SJSA1 (cell line): ENCODE results near the gene BORCS5. TPM values are rescaled to one million over a fixed set of nuclear protein-coding genes. Genes with fewer than 3 reads are reported as not detected.

Experiments
- DNase-seq, 2 experiments: peaks; one replicate each; pipeline ENCODE4 v3.0.0-alpha.2; 2015 to 2020; ENCODE audit warnings: low spot score in 2 of 2, low read depth in 1 of 2
- H3K27ac ChIP-seq: fragments of 250-450 bp; sonication (Bioruptor Pico); 2 replicates; pipeline ENCODE4 v1.5.1; 2020; ENCODE audit warnings: mild to moderate bottlenecking, moderate library complexity
- H3K27me3 ChIP-seq: fragments of 250-450 bp; sonication (Bioruptor Pico); replicated peaks from 2 replicates; pipeline ENCODE4 v1.5.1; 2020; ENCODE audit warnings: mild to moderate bottlenecking, moderate library complexity
- H3K36me3 ChIP-seq: fragments of 250-450 bp; sonication (Bioruptor Pico); 2 replicates; pipeline ENCODE4 v1.5.1; 2020; ENCODE audit warnings: mild to moderate bottlenecking
- H3K4me1 ChIP-seq: fragments of 250-450 bp; sonication (Bioruptor Pico); replicated peaks from 2 replicates; pipeline ENCODE4 v1.6.1; 2021; ENCODE audit warnings: mild to moderate bottlenecking
- H3K4me3 ChIP-seq: fragments of 250-450 bp; sonication (Bioruptor Pico); 2 replicates; pipeline ENCODE4 v1.5.1; 2020; ENCODE audit warnings: mild to moderate bottlenecking
- H3K9me3 ChIP-seq: fragments of 250-450 bp; sonication (Bioruptor Pico); replicated peaks from 2 replicates; pipeline ENCODE4 v1.5.1; 2020; ENCODE audit warnings: mild to moderate bottlenecking
- total RNA-seq: library from RNA; depleted of rRNA; stranded (reverse); fragments of >200 nt; shearing (Covaris generic); gene quantifications from 2 replicates; pipeline ENCODE4 v1.2.3, GENCODE V29; 2014; rRNA removed

BORCS5 gene
- total RNA-seq, 1 experiment from 2014 or later: 6.1 TPM

- Histone ChIP-seq H3K4me3 (no peak overlapping the region), H3K27ac (no peak overlapping the region), H3K9me3 (no peaks in the 10 kb centered on the region), H3K4me1 (peaks cover 19% of the 10 kb centered on the region), H3K36me3 (no peaks in the 10 kb centered on the region), H3K27me3 (no peaks in the 10 kb centered on the region)
- DNase-seq: no peak
Measured at GRCh38 chr12:12510551-12510950, 153.7 kb downstream of the BORCS5 start.

GRCh38 chr12:12511021-12511783 is 154.3 kb downstream of the BORCS5 start:
- Histone ChIP-seq H3K4me3 (no peak overlapping the region), H3K36me3 (no peaks in the 10 kb centered on the region), H3K27me3 (no peaks in the 10 kb centered on the region), H3K9me3 (no peaks in the 10 kb centered on the region), H3K4me1 (peaks cover 12% of the 10 kb centered on the region), H3K27ac (no peak overlapping the region)
- no peak for DNase-seq

GRCh38 chr12:12511895-12512711 is 155.2 kb downstream of the BORCS5 start:
- Histone ChIP-seq H3K27ac (no peak overlapping the region), H3K4me1 (peaks cover 3% of the 10 kb centered on the region), H3K36me3 (peaks cover 4% of the 10 kb centered on the region; the same call in 1 of the 2 replicates), H3K9me3 (no peaks in the 10 kb centered on the region), H3K4me3 (no peak overlapping the region), H3K27me3 (no peaks in the 10 kb centered on the region)
- no peak for DNase-seq

GRCh38 chr12:12513416-12514006 is 156.6 kb downstream of the BORCS5 start:
- peaks cover 4% of the 10 kb centered on the region; the same call in 1 of the 2 replicates for H3K36me3 ChIP-seq
- H3K27ac ChIP-seq: no peak overlapping the region
- no peaks in the 10 kb centered on the region for H3K9me3 ChIP-seq
- no peaks in the 10 kb centered on the region for H3K4me1 ChIP-seq
- DNase-seq: no peak
- no peaks in the 10 kb centered on the region for H3K27me3 ChIP-seq
- no peak overlapping the region for H3K4me3 ChIP-seq

- DNase-seq: no peak
- no peaks in the 10 kb centered on the region for H3K4me1 ChIP-seq
- peaks cover 17% of the 10 kb centered on the region; the same call in 1 of the 2 replicates for H3K36me3 ChIP-seq
- H3K4me3 ChIP-seq: no peak overlapping the region
- H3K27me3 ChIP-seq: no peaks in the 10 kb centered on the region
- H3K9me3 ChIP-seq: no peaks in the 10 kb centered on the region
- H3K27ac ChIP-seq: no peak overlapping the region
Measured at GRCh38 chr12:12518464-12518845, 161.6 kb downstream of the BORCS5 start.

- no peak for DNase-seq
Measured at GRCh38 chr12:12518919-12519318, 162.0 kb downstream of the BORCS5 start.

More at GRCh38 chr12:12518919-12519318, 162.0 kb downstream of the BORCS5 start:
- peaks cover 17% of the 10 kb centered on the region; the same call in 1 of the 2 replicates for H3K36me3 ChIP-seq
- no peaks in the 10 kb centered on the region for H3K27me3 ChIP-seq
- H3K9me3 ChIP-seq: no peaks in the 10 kb centered on the region
- no peaks in the 10 kb centered on the region for H3K4me1 ChIP-seq
- no peak overlapping the region for H3K4me3 ChIP-seq
- H3K27ac ChIP-seq: no peak overlapping the region

Other genes starting within 250 kb of the BORCS5 start
- 25.2 and 31.3 TPM in 2 replicates for gene LRP6, start 90.0 kb upstream of the BORCS5 start, total RNA-seq
- gene MANSC1, start 6.8 kb upstream of the BORCS5 start, total RNA-seq: 0.22 and 1.5 TPM in 2 replicates
- gene DUSP16, start 205.8 kb downstream of the BORCS5 start, total RNA-seq: 10.5 and 12.3 TPM in 2 replicates